Peyer's patch (tissue), 4 donors: ENCODE results near the gene VSIR.

Source experiments
- POLR2A ChIP-seq, 2 donors: fragments of 450-650 bp; IDR thresholded peaks; one replicate each; pipeline ENCODE4 v1.5.1; 2017; ENCODE audit warnings: antibody characterized with exemption in 2 of 2, mild to moderate bottlenecking in 2 of 2, moderate library complexity in 2 of 2
- TF ChIP-seq, protein P1 (sequence below), 6 experiments: fragments of 450-650 bp in 4 of 6; fragments of 200-600 bp in 2 of 6; sonication (generic) in 1 of 6; IDR thresholded peaks; one replicate each; pipeline ENCODE4 v1.5.1; 2017 to 2019; ENCODE audit warnings: antibody characterized with exemption in 6 of 6, mild to moderate bottlenecking in 3 of 6, moderate library complexity in 1 of 6

DNA sequence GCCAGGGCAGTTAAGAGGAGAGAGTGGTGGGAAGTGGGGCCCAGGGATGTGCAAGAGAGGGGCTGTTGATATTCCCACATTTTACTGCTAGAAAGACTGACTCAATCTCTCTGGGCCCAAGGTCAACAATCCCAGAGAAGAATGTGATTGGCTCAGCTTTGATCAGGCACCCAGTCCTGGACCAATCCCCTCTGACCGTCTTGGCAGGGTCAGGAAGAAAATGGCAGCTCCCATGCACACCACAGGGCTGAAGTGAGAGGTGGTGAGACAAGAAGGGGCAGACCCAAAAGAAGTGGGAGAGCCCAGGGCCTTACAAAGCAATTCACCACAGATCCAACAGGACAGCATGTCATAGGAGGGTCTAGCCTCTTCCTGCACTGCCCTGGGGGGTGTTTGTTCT, 50.5 kb downstream of the VSIR start:
- TF ChIP-seq, protein P1, sequence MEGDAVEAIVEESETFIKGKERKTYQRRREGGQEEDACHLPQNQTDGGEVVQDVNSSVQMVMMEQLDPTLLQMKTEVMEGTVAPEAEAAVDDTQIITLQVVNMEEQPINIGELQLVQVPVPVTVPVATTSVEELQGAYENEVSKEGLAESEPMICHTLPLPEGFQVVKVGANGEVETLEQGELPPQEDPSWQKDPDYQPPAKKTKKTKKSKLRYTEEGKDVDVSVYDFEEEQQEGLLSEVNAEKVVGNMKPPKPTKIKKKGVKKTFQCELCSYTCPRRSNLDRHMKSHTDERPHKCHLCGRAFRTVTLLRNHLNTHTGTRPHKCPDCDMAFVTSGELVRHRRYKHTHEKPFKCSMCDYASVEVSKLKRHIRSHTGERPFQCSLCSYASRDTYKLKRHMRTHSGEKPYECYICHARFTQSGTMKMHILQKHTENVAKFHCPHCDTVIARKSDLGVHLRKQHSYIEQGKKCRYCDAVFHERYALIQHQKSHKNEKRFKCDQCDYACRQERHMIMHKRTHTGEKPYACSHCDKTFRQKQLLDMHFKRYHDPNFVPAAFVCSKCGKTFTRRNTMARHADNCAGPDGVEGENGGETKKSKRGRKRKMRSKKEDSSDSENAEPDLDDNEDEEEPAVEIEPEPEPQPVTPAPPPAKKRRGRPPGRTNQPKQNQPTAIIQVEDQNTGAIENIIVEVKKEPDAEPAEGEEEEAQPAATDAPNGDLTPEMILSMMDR (IDR thresholded peaks at IDR 0.05): no peak
- no peak for TF ChIP-seq POLR2A (IDR thresholded peaks at IDR 0.05)
